T-cell (primary cell): Measurements from ENCODE around the gene DHX34. TPM values are rescaled to one million over a fixed set of nuclear protein-coding genes. Genes with fewer than 3 reads are reported as not detected.

Source experiments
- ATAC-seq, 4 experiments: fragments of 200-7000 bp in 3 of 4; fragments of 150-1000 bp in 1 of 4; cut with Tn5 transposase; replicated peaks in 1 of 4; 1 replicate in 3 of 4; 2 replicates in 1 of 4; pipeline ENCODE4 v1.10.0; 2021; ENCODE audit warnings: moderate library complexity in 3 of 4, mild to moderate bottlenecking in 2 of 4, moderate number of reproducible peaks in 1 of 4
- CTCF ChIA-PET, 2 donors: fragments of 300-600 bp; sonication (Branson Sonifier 250); formaldehyde crosslinking; loops; one replicate each; lab custom pipeline; 2022; ENCODE audit warnings: antibody characterized with exemption in 2 of 2; lab: Charles Lee
- POLR2A ChIA-PET, 2 donors: fragments of 300-600 bp; sonication (Branson Sonifier 250); formaldehyde crosslinking; loops; one replicate each; lab custom pipeline; 2022; ENCODE audit warnings: antibody characterized with exemption in 2 of 2; lab: Charles Lee
- DNase-seq, 35 experiments: peaks; one replicate each; pipeline versions ENCODE4 v3.0.0 to v3.0.0-alpha.2; 2013 to 2023
- H3K27ac ChIP-seq: one replicate; pipeline ENCODE4 v1.5.1; 2013; ENCODE audit warnings: low read length
- H3K27me3 ChIP-seq, 2 experiments: replicated peaks in 1 of 2; 1 replicate in 1 of 2; 2 replicates in 1 of 2; pipeline versions ENCODE4 v1.6.1 to v1.7.0; 2013; ENCODE audit warnings: low read length in 1 of 2, mixed read lengths in 1 of 2; ENCODE audit not compliant: control insufficient read depth in 2 of 2, insufficient read depth in 2 of 2; ENCODE audit errors: extremely low read depth in 1 of 2
- H3K36me3 ChIP-seq, 2 donors: 1 replicate in 1 of 2; 2 replicates in 1 of 2; pipeline versions ENCODE4 v1.6.1 to v1.7.0; 2013; ENCODE audit warnings: low read length in 1 of 2; ENCODE audit not compliant: control insufficient read depth in 2 of 2, insufficient read depth in 1 of 2; ENCODE audit errors: extremely low read depth in 1 of 2
- H3K4me1 ChIP-seq, 2 experiments: 1 replicate in 1 of 2; 2 replicates in 1 of 2; pipeline versions ENCODE4 v1.6.1 to v1.7.0; 2013; ENCODE audit warnings: low read length in 2 of 2, mixed read lengths in 1 of 2; ENCODE audit not compliant: insufficient read depth in 2 of 2, control insufficient read depth in 1 of 2; ENCODE audit errors: extremely low read depth in 1 of 2
- H3K4me3 ChIP-seq, 2 donors: 1 replicate in 1 of 2; 2 replicates in 1 of 2; pipeline versions ENCODE4 v1.5.1 to v1.7.0; 2013; ENCODE audit warnings: mild to moderate bottlenecking in 2 of 2, low read length in 1 of 2, moderate library complexity in 1 of 2; ENCODE audit not compliant: control insufficient read depth in 1 of 2; ENCODE audit errors: extremely low read depth in 1 of 2
- H3K9me3 ChIP-seq: 2 replicates; pipeline ENCODE4 v1.7.0; 2013
- H3K27ac Mint-ChIP-seq, 2 donors: one replicate each; pipeline ENCODE4 v1.8.0; 2020 to 2021; ENCODE audit warnings: mild to moderate bottlenecking in 2 of 2, mixed read lengths in 2 of 2
- H3K27me3 Mint-ChIP-seq, 2 donors: one replicate each; pipeline ENCODE4 v1.8.0; 2021 to 2022; ENCODE audit warnings: mixed read lengths in 2 of 2
- H3K36me3 Mint-ChIP-seq: one replicate; pipeline ENCODE4 v1.8.0; 2021; ENCODE audit warnings: mixed read lengths
- H3K4me1 Mint-ChIP-seq, 3 donors: one replicate each; pipeline ENCODE4 v1.8.0; 2020 to 2022; ENCODE audit warnings: mixed read lengths in 3 of 3, mild to moderate bottlenecking in 1 of 3
- H3K4me3 Mint-ChIP-seq, 3 donors: one replicate each; pipeline ENCODE4 v1.8.0; 2020 to 2022; ENCODE audit warnings: mild to moderate bottlenecking in 3 of 3, mixed read lengths in 3 of 3, moderate library complexity in 3 of 3
- H3K9me3 Mint-ChIP-seq, 3 donors: one replicate each; pipeline ENCODE4 v1.8.0; 2020 to 2022; ENCODE audit warnings: mixed read lengths in 3 of 3
- WGBS: methylation state at CpG from one replicate; pipeline ENCODE4 v1.1.5; 2013; ENCODE audit warnings: missing lambda C conversion rate; ENCODE audit not compliant: insufficient coverage; 5-methylcytosine and 5-hydroxymethylcytosine counted together
- total RNA-seq, 35 experiments: library from RNA in 6 of 35; stranded (reverse) in 6 of 35; fragments of 120-200 nt in 1 of 35; gene quantifications; one replicate each; pipeline versions ENCODE4 v1.2.1 to v1.2.4 and lab custom pipeline; 2013 to 2026

DHX34 gene
- total RNA-seq, 5 donors from 2014 or later (not counting 1 experiment from before 2014, with no cell fraction given): 13.4 to 30.7 (median 28.8) TPM

- WGBS: 97% methylated on average over 14 of the region's 16 CpGs
- Histone ChIP-seq H3K27ac (no peak overlapping the region), H3K9me3 (no peaks in the 10 kb centered on the region), H3K36me3 (peaks cover 48 to 80% of the 10 kb centered on the region in 2 donors), H3K27me3 (no peaks in the 10 kb centered on the region), H3K4me1 (peaks cover 0 to 25% of the 10 kb centered on the region in 2 experiments), H3K4me3 (no peak overlapping the region)
- no peak for ATAC-seq
- H3K27me3 Mint-ChIP-seq: no peaks in the 10 kb centered on the region
- DNase-seq: no peak
- H3K4me3 Mint-ChIP-seq: no peak overlapping the region
- ChIA-PET CTCF (no interaction called here), POLR2A (no interaction called here)
- H3K27ac Mint-ChIP-seq: no peak overlapping the region
- peaks cover 10 to 11% (median 11%) of the 10 kb centered on the region in 3 donors for H3K4me1 Mint-ChIP-seq
- H3K9me3 Mint-ChIP-seq: no peaks in the 10 kb centered on the region
- peaks cover 27% of the 10 kb centered on the region for H3K36me3 Mint-ChIP-seq
Observed at GRCh38 chr19:47377208-47377701, 28.1 kb downstream of the DHX34 start.

GRCh38 chr19:47377801-47378200 is 28.7 kb downstream of the DHX34 start:
- peaks cover 25% of the 10 kb centered on the region for H3K36me3 Mint-ChIP-seq
- ATAC-seq (no peak), DNase-seq (no peak)
- no peaks in the 10 kb centered on the region for H3K27me3 ChIP-seq
- H3K4me3 ChIP-seq: no peak overlapping the region
- no peaks in the 10 kb centered on the region for H3K27me3 Mint-ChIP-seq
- no peak overlapping the region for H3K27ac ChIP-seq
- H3K4me1 Mint-ChIP-seq: peaks cover 12 to 14% (median 13%) of the 10 kb centered on the region in 3 donors
- no peaks in the 10 kb centered on the region for H3K9me3 ChIP-seq
- H3K4me1 ChIP-seq: peaks cover 0 to 29% of the 10 kb centered on the region in 2 experiments
- peaks cover 45 to 78% of the 10 kb centered on the region in 2 donors for H3K36me3 ChIP-seq
- 97% methylated on average over 5 of the region's 12 CpGs for WGBS
- no peak overlapping the region for H3K27ac Mint-ChIP-seq
- H3K4me3 Mint-ChIP-seq: no peak overlapping the region
- CTCF ChIA-PET: interaction anchor here in 1 of 2 donors (1.0 kb wide), 1 partner anchor 11 kb away, joined by 3 read pairs; no protein-coding TSS in a partner anchor
- no peaks in the 10 kb centered on the region for H3K9me3 Mint-ChIP-seq
- POLR2A ChIA-PET: no interaction called here

DNA sequence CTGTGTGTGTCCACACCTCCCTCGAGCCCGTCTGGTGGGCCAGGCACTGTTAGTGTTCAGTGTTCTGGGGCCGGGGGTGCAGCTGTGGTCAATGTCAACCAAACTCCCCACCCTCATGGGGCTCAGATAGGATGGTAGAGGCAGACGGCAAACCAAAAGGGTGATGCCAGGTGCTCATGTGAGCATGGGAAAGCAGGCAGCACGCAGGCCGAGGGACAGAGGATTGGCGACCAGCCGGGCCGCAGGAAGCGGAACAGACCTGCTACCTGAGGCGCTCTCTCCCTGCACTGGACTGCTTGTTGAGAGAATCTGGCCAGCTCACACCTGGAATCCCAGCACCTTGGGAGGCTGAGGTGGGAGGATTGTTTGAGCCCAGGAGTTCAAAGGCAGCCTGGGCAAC is 29.1 kb downstream of the DHX34 start:
- H3K27me3 Mint-ChIP-seq: no peaks in the 10 kb centered on the region
- H3K9me3 Mint-ChIP-seq: no peaks in the 10 kb centered on the region
- no peak for DNase-seq

DNA sequence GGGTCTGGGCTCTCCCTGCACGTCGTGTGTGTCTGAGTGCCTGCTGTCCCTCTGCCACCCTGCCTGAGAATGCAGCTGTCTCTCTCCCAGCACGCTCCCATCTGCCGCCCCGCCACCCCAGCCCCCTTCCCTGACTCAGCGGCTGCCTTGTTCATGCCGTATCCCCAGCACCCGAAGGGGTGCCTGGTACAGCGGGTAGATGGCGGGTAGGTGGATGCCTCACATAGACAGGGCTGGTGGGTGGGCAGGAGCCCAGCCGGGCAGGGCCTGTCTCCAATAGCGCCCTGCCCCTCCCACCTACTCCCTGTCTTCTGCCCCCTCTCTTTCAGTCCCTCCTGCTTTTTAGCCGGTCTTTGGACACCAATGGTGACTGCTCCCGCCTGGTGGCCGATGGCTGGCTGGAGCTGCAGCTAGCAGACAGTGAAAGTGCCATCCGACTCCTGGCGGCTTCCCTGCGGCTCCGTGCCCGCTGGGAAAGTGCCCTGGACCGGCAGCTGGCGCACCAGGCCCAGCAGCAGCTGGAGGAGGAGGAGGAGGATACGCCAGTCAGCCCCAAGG is 30.3 kb downstream of the DHX34 start:
- WGBS: 96% methylated on average over 16 of the region's 23 CpGs
- Histone ChIP-seq H3K4me1 (peaks cover 0 to 29% of the 10 kb centered on the region in 2 experiments), H3K4me3 (no peak overlapping the region), H3K9me3 (no peaks in the 10 kb centered on the region), H3K27me3 (no peaks in the 10 kb centered on the region), H3K27ac (no peak overlapping the region), H3K36me3 (peaks cover 44 to 62% of the 10 kb centered on the region in 2 donors)
- H3K27ac Mint-ChIP-seq: no peak overlapping the region
- no peak for ATAC-seq
- H3K9me3 Mint-ChIP-seq: no peaks in the 10 kb centered on the region
- ChIA-PET POLR2A (no interaction called here), CTCF (no interaction called here)
- H3K4me3 Mint-ChIP-seq: no peak overlapping the region
- H3K4me1 Mint-ChIP-seq: peaks cover 14 to 21% (median 18%) of the 10 kb centered on the region in 3 donors
- H3K27me3 Mint-ChIP-seq: no peaks in the 10 kb centered on the region
- H3K36me3 Mint-ChIP-seq: peaks cover 23% of the 10 kb centered on the region
- DNase-seq: no peak

More for the DNA sequence above, 29.1 kb downstream of the DHX34 start:
- H3K36me3 ChIP-seq: peaks cover 45 to 74% of the 10 kb centered on the region in 2 donors
- Mint-ChIP-seq H3K27ac (no peak overlapping the region), H3K36me3 (peaks cover 25% of the 10 kb centered on the region), H3K4me1 (peaks cover 14 to 16% (median 15%) of the 10 kb centered on the region in 3 donors), H3K4me3 (no peak overlapping the region)
- no peak overlapping the region for H3K27ac ChIP-seq
- H3K4me1 ChIP-seq: peaks cover 0 to 29% of the 10 kb centered on the region in 2 experiments
- ChIA-PET CTCF (interaction anchor here in 1 of 2 donors (1.0 kb wide), 1 partner anchor 10 kb away, joined by 3 read pairs; no protein-coding TSS in a partner anchor), POLR2A (no interaction called here)
- ATAC-seq: no peak
- WGBS: 92% methylated on average over 8 of the region's 11 CpGs
- no peaks in the 10 kb centered on the region for H3K27me3 ChIP-seq
- H3K9me3 ChIP-seq: no peaks in the 10 kb centered on the region
- no peak overlapping the region for H3K4me3 ChIP-seq

GRCh38 chr19:47380559-47380958 is 31.4 kb downstream of the DHX34 start:
- H3K4me3 ChIP-seq: no peak overlapping the region
- Mint-ChIP-seq H3K4me1 (peaks cover 14 to 21% (median 18%) of the 10 kb centered on the region in 3 donors), H3K36me3 (peaks cover 20% of the 10 kb centered on the region), H3K27me3 (no peaks in the 10 kb centered on the region), H3K4me3 (no peak overlapping the region), H3K27ac (no peak overlapping the region), H3K9me3 (no peaks in the 10 kb centered on the region)
- H3K9me3 ChIP-seq: no peaks in the 10 kb centered on the region
- no peak for DNase-seq
- ChIA-PET POLR2A (no interaction called here), CTCF (no interaction called here)
- H3K27ac ChIP-seq: no peak overlapping the region
- WGBS: 100% methylated on average over 5 of the region's 6 CpGs
- H3K36me3 ChIP-seq: peaks cover 35 to 53% of the 10 kb centered on the region in 2 donors
- H3K27me3 ChIP-seq: no peaks in the 10 kb centered on the region
- H3K4me1 ChIP-seq: peaks cover 0 to 29% of the 10 kb centered on the region in 2 experiments
- ATAC-seq: no peak

- H3K4me1 Mint-ChIP-seq: peaks cover 14 to 21% (median 18%) of the 10 kb centered on the region in 3 donors
- CTCF ChIA-PET: interaction anchor here in 1 of 2 donors (1.1 kb wide), 1 partner anchor 32 kb away, joined by 3 read pairs; the partner anchor contains the start of gene DHX34
Observed at GRCh38 chr19:47381121-47381520, 32.0 kb downstream of the DHX34 start.

More at GRCh38 chr19:47381121-47381520, 32.0 kb downstream of the DHX34 start:
- WGBS: 96% methylated on average over 14 of the region's 14 CpGs
- Histone ChIP-seq H3K9me3 (no peaks in the 10 kb centered on the region), H3K27ac (peak overlapping the region; percentile 54), H3K4me1 (peaks cover 0 to 29% of the 10 kb centered on the region in 2 experiments), H3K36me3 (peaks cover 29 to 47% of the 10 kb centered on the region in 2 donors), H3K27me3 (no peaks in the 10 kb centered on the region), H3K4me3 (no peak overlapping the region)
- POLR2A ChIA-PET: no interaction called here
- peaks cover 18% of the 10 kb centered on the region for H3K36me3 Mint-ChIP-seq
- DNase-seq: no peak
- no peak overlapping the region for H3K4me3 Mint-ChIP-seq
- ATAC-seq: no peak
- peak overlapping the region in 1 of 2 donors; percentile 83 for H3K27ac Mint-ChIP-seq
- H3K27me3 Mint-ChIP-seq: no peaks in the 10 kb centered on the region
- H3K9me3 Mint-ChIP-seq: no peaks in the 10 kb centered on the region
